ENCODE data around the gene PTOV1. TPM values are rescaled to one million over a fixed set of nuclear protein-coding genes. Genes with fewer than 3 reads are reported as not detected.
A peak's percentile ranks its signal among the peaks of the same experiment; 100 is the strongest.

The PTOV1 gene
- total RNA-seq, 2 experiments from 2014 or later, result 78.8 to 94.3 TPM

DNA sequence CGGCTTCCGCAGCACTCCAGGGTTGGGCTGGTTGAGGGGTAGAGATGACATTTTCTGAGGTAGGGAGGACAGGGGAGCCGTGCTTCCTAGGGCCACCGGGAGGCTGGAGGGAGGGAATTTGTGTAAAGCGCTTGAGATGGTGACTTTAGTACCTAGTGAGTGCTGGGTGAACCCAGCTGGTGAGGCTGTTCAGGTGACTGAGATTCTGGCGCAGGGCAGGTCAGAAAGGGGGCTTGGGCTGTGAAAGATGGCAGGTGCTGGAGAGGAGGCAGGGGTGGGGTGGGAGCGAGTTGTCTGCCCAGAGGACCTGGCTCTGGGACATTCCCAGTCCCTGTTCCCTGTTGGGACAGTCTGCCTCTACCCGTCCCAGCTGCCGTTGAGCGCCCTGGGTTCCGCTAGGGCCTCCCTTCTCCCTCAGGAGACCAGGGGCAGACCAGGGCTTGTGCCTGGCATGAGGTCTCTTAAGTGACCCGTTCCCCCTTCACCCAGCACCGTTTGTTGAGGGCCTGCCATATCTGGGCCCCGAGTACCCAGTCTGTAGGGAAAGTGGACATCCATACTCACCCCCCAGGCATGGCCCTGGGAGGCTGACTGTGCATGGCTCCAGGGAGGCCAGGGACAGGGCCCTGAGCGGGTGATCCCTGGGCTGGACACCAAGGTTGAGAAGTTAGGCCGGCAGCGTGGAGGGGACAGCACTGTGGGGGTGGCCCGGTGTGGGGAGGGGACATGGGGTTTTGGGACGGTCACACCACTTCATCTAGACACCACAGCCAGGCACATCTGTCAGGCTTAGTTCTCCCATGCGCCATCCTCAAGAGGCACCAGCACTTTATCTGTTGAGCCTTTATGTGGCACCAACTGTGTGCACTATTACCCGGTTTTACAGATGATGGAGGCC lies 5.0 kb downstream of the PTOV1 start:
- ChIA-PET CTCF (no interaction called here), POLR2A (no interaction called here)
- no peak overlapping the region for H3K27ac Mint-ChIP-seq
- no peak for ATAC-seq
- peaks cover 14% of the 10 kb centered on the region for H3K4me1 Mint-ChIP-seq (ENCODE audit: low read depth)
- H3K4me3 Mint-ChIP-seq, result no peak overlapping the region
- peaks cover 16% of the 10 kb centered on the region for H3K36me3 Mint-ChIP-seq (ENCODE audit: low read depth)
- H3K9me3 Mint-ChIP-seq (ENCODE audit: insufficient read depth), result no peaks in the 10 kb centered on the region
- H3K27me3 Mint-ChIP-seq (ENCODE audit: low read depth), result peaks cover 9% of the 10 kb centered on the region
- DNase-seq, result no peak

DNA sequence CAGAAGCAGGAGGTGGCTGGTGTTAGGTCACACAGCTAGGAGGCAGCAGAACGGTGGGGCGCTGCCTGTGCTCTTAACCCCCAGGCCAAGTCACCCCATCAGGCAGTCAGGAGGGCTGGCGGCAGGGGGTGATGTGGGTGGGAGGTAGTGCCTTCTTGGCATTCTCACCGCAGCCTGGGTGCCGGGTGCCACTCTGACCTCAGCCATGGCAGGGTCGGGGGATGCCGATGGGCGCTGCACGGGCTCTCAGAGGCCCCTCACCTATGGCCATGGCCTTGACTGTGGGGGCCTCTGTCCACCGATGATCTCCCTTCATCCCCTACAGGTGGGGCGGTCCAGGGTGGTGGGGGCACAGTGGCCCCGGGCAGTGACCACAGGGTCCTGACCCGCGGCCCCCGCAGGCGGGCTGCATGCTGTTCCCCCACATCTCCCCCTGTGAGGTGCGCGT lies 5.6 kb downstream of the PTOV1 start:
- H3K27ac Mint-ChIP-seq, result no peak overlapping the region
- CTCF ChIA-PET, result no interaction called here
- peaks cover 9% of the 10 kb centered on the region for H3K27me3 Mint-ChIP-seq (ENCODE audit: low read depth)

DNA sequence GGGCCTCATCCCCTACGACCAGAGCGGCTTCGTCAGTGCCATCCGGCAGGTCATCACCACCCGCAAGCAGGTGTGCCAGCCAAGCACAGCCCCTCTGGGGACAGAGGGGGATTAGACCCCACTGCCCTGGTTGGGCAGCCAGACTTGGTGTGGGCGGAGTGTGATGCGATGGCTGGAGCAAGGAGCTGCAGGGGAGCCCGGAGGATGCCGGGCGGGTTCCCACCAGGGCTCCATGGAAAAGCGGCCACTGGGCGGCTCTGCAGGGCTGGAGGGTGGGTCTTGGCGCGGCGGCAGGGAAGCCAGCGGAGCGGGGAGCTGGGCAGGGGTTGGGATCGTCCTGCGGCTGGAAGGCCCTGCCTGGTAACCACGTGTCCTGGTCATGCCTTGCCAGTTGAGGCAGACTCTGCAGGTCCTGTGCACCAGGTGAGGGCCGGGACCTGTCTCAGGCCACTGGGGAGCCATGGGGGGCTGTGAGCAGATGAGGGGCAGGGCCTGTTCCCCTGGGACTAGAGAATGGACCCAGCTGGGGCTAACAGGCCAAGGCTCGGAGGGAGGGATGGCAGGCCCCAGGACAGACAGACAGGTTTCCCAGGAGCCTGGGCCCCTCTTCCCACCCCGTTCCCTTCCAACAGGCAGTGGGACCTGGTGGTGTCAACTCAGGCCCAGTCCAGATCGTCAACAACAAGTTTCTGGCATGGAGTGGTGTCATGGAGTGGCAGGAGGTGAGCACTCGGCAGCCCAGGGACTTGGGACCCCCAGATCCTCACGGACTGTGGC lies 6.3 kb downstream of the PTOV1 start:
- no peak overlapping the region for H3K27ac Mint-ChIP-seq
- H3K27me3 Mint-ChIP-seq (ENCODE audit: low read depth), result peaks cover 6% of the 10 kb centered on the region
- POLR2A ChIA-PET, result interaction anchor here (1.1 kb wide), 1 partner anchor 9 kb away, joined by 5 read pairs; no protein-coding TSS in a partner anchor
- CTCF ChIA-PET, result no interaction called here
- peaks cover 22% of the 10 kb centered on the region for H3K36me3 Mint-ChIP-seq (ENCODE audit: low read depth)
- H3K4me3 Mint-ChIP-seq, result no peak overlapping the region
- no peaks in the 10 kb centered on the region for H3K9me3 Mint-ChIP-seq (ENCODE audit: insufficient read depth)
- peaks cover 10% of the 10 kb centered on the region for H3K4me1 Mint-ChIP-seq (ENCODE audit: low read depth)
- no peak for ATAC-seq
- DNase-seq, result no peak

More for the DNA sequence above, 5.6 kb downstream of the PTOV1 start:
- peaks cover 14% of the 10 kb centered on the region for H3K4me1 Mint-ChIP-seq (ENCODE audit: low read depth)
- no peaks in the 10 kb centered on the region for H3K9me3 Mint-ChIP-seq (ENCODE audit: insufficient read depth)
- H3K36me3 Mint-ChIP-seq (ENCODE audit: low read depth), result peaks cover 20% of the 10 kb centered on the region
- POLR2A ChIA-PET, result no interaction called here
- ATAC-seq (no peak), DNase-seq (no peak)
- H3K4me3 Mint-ChIP-seq, result no peak overlapping the region

DNA sequence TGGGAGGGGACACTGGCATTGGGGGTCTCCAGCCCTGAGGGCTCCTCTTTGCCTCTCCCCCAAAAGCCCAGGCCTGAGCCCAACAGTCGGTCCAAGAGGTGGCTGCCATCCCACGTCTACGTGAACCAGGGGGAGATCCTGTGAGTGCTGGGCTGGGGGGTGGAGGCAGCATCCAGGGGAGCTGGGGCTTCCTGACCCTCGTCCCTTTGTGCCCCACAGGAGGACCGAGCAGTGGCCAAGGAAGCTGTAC lies 6.8 kb downstream of the PTOV1 start:
- Mint-ChIP-seq H3K27me3 (ENCODE audit: low read depth) (peaks cover under 1% of the 10 kb centered on the region), H3K9me3 (ENCODE audit: insufficient read depth) (no peaks in the 10 kb centered on the region), H3K27ac (no peak overlapping the region), H3K4me3 (no peak overlapping the region), H3K4me1 (ENCODE audit: low read depth) (peaks cover 4% of the 10 kb centered on the region), H3K36me3 (ENCODE audit: low read depth) (peaks cover 22% of the 10 kb centered on the region)
- ChIA-PET POLR2A (interaction anchor here (1.1 kb wide), 1 partner anchor 9 kb away, joined by 5 read pairs; no protein-coding TSS in a partner anchor), CTCF (no interaction called here)
- ATAC-seq, result no peak
- no peak for DNase-seq

DNA sequence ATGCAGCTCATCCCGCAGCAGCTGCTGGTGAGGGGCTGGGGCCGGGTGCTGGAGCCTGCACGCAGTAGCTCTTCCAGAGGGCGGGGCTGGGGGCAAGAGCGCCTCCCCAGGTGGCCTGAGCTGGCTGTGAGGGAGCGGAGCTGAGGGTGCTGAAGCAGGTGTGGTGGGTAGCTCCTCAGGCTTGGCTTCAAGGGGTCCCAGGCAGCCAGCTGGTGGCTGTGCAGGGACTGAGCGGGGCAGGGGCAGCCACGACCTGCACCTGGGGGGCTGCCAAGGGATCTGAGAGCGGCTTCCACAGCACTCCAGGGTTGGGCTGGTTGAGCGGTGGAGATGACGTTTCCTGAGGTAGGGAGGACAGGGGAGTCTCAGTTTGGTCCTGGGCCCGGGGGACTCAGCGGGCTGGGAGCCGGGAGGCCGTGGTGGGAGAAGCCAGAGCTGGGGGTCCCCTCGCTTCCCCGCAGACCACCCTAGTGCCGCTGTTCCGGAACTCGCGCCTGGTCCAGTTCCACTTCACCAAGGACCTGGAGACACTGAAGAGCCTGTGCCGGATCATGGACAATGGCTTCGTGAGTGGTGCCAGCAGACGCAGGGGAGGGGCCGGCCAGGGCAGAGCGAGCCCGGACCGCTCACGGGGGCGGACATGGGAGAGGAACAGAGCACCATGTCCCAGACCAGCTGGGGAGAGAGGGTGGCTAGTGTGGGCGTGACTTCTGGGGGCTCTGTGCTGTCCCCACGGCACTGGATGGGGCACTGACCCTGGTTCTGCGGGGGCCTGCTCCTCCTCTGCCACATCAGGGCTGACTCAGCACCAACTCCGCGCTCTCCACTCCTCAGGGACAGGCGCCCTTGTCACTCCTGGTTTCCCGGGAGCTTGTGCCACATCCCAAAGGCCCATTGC lies 7.4 kb downstream of the PTOV1 start:
- Mint-ChIP-seq H3K4me1 (ENCODE audit: low read depth) (peaks cover 4% of the 10 kb centered on the region), H3K27me3 (ENCODE audit: low read depth) (no peaks in the 10 kb centered on the region), H3K9me3 (ENCODE audit: insufficient read depth) (no peaks in the 10 kb centered on the region), H3K36me3 (ENCODE audit: low read depth) (peaks cover 26% of the 10 kb centered on the region), H3K27ac (no peak overlapping the region), H3K4me3 (no peak overlapping the region)
- peak; percentile 4 for ATAC-seq
- CTCF ChIA-PET, result no interaction called here
- POLR2A ChIA-PET, result interaction anchor here (0.9 to 1.1 kb wide), 2 partner anchors 8 kb away, joined by 3 to 5 read pairs; partner anchors contain the start of gene PTOV1
- DNase-seq, result no peak

DNA sequence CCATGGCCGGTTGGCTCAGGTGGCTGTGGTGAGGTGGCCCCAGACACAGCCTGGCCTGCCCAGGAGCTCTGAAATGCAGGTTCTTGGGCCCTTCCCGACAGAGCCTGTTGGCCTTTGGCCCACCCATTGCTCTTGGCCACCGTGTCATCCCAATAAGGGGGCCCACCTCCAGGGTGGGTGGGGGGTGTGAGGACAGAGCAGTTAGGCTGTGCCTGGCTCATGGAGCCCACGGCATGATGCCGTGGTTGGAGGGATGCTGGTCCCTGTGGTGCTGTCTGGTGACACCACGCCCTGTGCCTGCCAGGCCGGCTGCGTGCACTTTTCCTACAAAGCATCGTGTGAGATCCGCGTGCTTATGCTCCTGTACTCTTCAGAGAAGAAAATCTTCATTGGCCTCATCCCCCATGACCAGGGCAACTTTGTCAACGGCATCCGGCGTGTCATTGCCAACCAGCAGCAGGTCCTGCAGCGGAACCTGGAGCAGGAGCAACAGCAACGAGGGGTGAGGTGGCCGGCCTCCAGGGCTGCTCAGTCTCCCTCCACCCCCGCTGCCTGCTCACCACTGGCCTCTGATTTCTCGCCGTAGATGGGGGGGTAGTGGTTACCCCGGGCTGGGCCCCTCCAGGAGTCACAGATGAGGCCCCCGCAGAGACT lies 8.8 kb downstream of the PTOV1 start:
- no peaks in the 10 kb centered on the region for H3K9me3 Mint-ChIP-seq (ENCODE audit: insufficient read depth)
- peaks cover 7% of the 10 kb centered on the region for H3K4me1 Mint-ChIP-seq (ENCODE audit: low read depth)
- no peak for DNase-seq
- H3K27ac Mint-ChIP-seq, result no peak overlapping the region
- peaks cover 39% of the 10 kb centered on the region for H3K36me3 Mint-ChIP-seq (ENCODE audit: low read depth)
- ChIA-PET CTCF (no interaction called here), POLR2A (no interaction called here)
- no peak overlapping the region for H3K4me3 Mint-ChIP-seq
- no peaks in the 10 kb centered on the region for H3K27me3 Mint-ChIP-seq (ENCODE audit: low read depth)
- ATAC-seq, result no peak

DNA sequence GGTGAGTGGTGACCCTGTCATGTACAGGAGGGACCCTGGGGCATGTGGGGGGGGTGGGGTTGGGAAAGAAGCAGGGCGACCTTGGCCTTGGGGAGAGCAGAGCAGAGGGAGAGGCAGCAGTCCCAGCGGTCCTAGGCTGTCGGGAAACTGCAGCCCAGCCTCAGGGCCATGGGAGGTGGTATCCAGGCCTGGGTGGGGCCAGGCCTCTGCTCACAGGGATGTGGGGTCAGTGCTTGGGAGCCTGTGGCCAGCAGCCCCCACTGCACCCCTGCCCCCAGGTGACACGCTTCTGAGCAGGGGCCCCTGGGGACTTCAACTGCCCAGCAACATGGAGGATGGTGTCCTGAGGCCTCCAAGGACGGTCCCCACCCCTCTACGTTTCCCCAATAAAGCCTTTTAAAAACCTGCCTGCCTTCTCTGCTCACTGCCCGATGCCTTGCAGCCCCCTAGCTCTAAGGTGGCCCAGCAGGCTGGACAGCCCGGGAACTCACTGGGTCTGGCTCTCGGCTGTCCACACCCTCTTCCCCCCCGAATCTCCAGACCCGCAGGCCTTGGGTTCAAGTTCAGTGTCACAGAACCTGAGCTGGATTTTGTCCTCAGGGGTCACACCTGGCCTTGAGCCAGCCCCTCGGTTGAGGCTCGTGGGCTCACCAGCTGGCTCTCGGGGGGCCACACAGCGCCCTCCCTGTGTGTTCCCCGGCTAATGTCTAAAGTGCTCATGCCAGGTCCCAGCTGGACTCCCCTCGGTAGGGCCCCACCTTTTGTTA lies 9.6 kb downstream of the PTOV1 start:
- H3K9me3 Mint-ChIP-seq (ENCODE audit: insufficient read depth), result no peaks in the 10 kb centered on the region
- no peak overlapping the region for H3K4me3 Mint-ChIP-seq
- peaks cover 45% of the 10 kb centered on the region for H3K36me3 Mint-ChIP-seq (ENCODE audit: low read depth)
- H3K27ac Mint-ChIP-seq, result no peak overlapping the region
- no peaks in the 10 kb centered on the region for H3K27me3 Mint-ChIP-seq (ENCODE audit: low read depth)
- DNase-seq (no peak), ATAC-seq (no peak)
- POLR2A ChIA-PET, result no interaction called here
- CTCF ChIA-PET, result no interaction called here
- H3K4me1 Mint-ChIP-seq (ENCODE audit: low read depth), result peaks cover 13% of the 10 kb centered on the region

DNA sequence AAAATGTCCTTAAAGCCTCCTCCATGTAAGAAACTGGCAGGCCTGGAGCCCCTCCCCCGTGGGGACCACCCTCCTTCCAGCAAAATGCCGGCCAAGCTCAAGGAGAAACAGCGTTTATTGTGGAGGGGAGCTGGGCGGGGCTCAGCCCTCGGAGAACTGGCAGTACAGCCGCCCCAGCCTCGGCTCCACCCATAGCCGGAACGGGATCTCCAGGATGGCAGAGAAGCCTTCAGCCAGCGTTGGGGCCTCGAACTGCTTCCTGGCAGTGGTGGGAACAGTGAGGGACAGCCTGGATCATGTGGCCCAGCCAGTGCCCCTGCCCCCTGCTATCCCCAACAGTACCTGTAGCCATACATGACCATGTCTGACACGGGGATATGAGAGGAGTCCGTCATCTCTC lies 10.1 kb downstream of the PTOV1 start:
- ChIA-PET CTCF (no interaction called here), POLR2A (no interaction called here)
- H3K4me1 Mint-ChIP-seq (ENCODE audit: low read depth), result peaks cover 19% of the 10 kb centered on the region
- H3K36me3 Mint-ChIP-seq (ENCODE audit: low read depth), result peaks cover 47% of the 10 kb centered on the region
- DNase-seq (no peak), ATAC-seq (no peak)
- no peak overlapping the region for H3K27ac Mint-ChIP-seq
- H3K9me3 Mint-ChIP-seq (ENCODE audit: insufficient read depth), result no peaks in the 10 kb centered on the region
- H3K4me3 Mint-ChIP-seq, result no peak overlapping the region
- H3K27me3 Mint-ChIP-seq (ENCODE audit: low read depth), result no peaks in the 10 kb centered on the region

DNA sequence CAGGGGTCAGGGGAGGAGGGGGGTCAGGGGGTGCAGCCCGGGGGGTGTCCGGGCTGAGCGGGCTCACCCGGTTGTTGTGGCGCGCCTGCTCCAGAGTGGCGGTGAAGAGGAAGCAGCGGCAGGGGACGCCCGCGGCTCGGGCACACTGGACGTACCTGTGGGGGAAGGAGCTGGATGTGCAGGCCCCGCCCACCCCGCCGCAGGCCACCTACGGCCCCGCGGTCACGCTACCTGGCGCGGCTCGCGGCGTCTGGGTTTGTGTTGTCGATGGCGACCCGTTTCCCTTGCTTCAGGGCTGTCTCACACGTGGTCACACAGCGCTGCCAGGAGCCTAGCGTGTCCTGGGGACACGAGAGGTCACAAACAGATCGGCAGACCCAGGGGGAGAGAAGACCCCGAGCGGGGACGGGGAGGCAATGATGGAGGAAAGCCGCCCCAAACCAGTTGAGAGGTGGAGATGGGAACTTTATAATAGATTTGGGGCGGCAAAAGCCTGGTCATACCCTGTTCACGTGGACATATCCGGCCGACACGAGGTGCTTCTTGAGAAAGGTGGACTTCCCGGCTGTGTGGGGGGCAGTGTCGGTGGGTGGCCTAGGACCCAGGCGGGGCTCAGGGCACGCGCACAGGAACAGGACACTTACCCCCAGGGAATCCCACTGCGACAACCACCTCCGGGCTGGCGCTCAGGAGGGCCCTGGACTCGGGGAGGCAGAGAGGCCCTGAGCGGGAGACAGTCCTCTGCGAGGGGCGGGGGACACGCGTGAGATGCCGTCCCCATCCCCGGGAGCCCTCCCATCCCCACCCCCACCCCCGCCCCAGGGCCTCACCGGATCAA lies 10.8 kb downstream of the PTOV1 start:
- Mint-ChIP-seq H3K9me3 (ENCODE audit: insufficient read depth) (no peaks in the 10 kb centered on the region), H3K27me3 (ENCODE audit: low read depth) (no peaks in the 10 kb centered on the region), H3K27ac (no peak overlapping the region), H3K4me1 (ENCODE audit: low read depth) (peaks cover 26% of the 10 kb centered on the region), H3K36me3 (ENCODE audit: low read depth) (peaks cover 52% of the 10 kb centered on the region), H3K4me3 (no peak overlapping the region)
- ChIA-PET POLR2A (no interaction called here), CTCF (no interaction called here)
- no peak for DNase-seq
- no peak for ATAC-seq
